Progenitor cell of endocrine pancreas (in vitro differentiated cells): ENCODE data around the gene NUDT21. TPM values are rescaled to one million over a fixed set of nuclear protein-coding genes. Genes with fewer than 3 reads are reported as not detected.

ENCODE experiments used
- DNase-seq: peaks from one replicate; pipeline ENCODE4 v3.0.0; 2021; ENCODE audit warnings: low spot score; ENCODE audit not compliant: unreplicated experiment
- H3K27ac Mint-ChIP-seq: 2 replicates; pipeline ENCODE4 v1.8.0; 2021; ENCODE audit warnings: mild to moderate bottlenecking, moderate library complexity, mixed read lengths
- H3K27me3 Mint-ChIP-seq: 2 replicates; pipeline ENCODE4 v1.8.0; 2021; ENCODE audit warnings: mixed read lengths
- H3K36me3 Mint-ChIP-seq: 2 replicates; pipeline ENCODE4 v1.8.0; 2022; ENCODE audit warnings: mixed read lengths; ENCODE audit not compliant: insufficient read depth
- H3K4me1 Mint-ChIP-seq: 2 replicates; pipeline ENCODE4 v1.8.0; 2021; ENCODE audit warnings: low read depth, mixed read lengths
- H3K4me3 Mint-ChIP-seq: 2 replicates; pipeline ENCODE4 v1.8.0; 2021; ENCODE audit warnings: low read depth, mild to moderate bottlenecking, moderate library complexity, mixed read lengths
- H3K9me3 Mint-ChIP-seq: 2 replicates; pipeline ENCODE4 v1.8.0; 2021; ENCODE audit warnings: low read depth, mixed read lengths
- total RNA-seq: library from RNA; stranded (reverse); gene quantifications from 2 replicates; pipeline ENCODE4 v1.2.1, GENCODE V29; 2021
- TF ChIP-seq, protein P1 (sequence below): fragments of 200-600 bp; sonication (generic); IDR thresholded peaks from one replicate; pipeline ENCODE4 v1.5.0; 2021; ENCODE audit warnings: antibody characterized with exemption, mild to moderate bottlenecking; ENCODE audit not compliant: unreplicated experiment

NUDT21 gene
- total RNA-seq, 1 donor from 2014 or later: 139 TPM

DNA sequence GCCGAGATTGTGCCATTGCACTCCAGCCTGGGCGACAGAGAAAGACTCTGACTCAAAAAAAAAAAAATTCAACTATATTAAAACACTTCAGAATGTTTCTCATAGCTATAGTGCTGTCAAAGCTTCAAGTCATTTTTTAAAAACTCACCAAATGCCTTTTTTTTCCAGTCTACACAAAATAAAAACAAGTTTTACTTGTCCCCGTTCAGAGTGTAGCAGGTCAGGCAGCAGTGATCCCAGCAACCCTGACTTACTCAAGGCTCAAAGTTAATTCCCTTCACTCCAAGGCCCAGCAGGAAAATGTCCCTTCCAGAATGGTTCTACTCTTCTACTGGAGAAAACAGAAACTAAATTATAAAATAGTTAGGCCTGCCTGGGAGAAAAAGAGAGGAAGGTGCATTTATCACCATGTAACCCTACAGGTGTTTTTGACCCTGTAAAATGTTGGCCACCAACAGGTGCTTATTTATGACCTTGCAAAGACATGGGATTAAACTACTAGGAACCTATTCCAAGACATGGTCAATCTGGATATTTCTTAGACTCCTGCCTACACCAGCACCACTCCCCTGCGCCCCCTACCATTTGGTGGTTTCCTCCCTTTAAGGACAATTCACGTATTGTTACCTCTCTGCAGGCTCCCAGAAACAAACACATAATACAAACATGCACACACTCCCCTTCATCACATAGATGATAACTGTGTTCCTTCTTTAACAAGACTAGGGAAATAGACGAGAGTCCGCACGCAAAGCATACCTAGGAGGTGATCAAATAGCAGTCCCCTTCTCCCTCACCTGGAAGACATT lies 31.2 kb downstream of the NUDT21 start:
- peak overlapping the region; percentile 71 for H3K27ac Mint-ChIP-seq
- TF ChIP-seq, protein P1, sequence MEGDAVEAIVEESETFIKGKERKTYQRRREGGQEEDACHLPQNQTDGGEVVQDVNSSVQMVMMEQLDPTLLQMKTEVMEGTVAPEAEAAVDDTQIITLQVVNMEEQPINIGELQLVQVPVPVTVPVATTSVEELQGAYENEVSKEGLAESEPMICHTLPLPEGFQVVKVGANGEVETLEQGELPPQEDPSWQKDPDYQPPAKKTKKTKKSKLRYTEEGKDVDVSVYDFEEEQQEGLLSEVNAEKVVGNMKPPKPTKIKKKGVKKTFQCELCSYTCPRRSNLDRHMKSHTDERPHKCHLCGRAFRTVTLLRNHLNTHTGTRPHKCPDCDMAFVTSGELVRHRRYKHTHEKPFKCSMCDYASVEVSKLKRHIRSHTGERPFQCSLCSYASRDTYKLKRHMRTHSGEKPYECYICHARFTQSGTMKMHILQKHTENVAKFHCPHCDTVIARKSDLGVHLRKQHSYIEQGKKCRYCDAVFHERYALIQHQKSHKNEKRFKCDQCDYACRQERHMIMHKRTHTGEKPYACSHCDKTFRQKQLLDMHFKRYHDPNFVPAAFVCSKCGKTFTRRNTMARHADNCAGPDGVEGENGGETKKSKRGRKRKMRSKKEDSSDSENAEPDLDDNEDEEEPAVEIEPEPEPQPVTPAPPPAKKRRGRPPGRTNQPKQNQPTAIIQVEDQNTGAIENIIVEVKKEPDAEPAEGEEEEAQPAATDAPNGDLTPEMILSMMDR: peak; percentile 17
- H3K4me3 Mint-ChIP-seq: no peak overlapping the region
- no peak for DNase-seq
- no peaks in the 10 kb centered on the region for H3K36me3 Mint-ChIP-seq
- H3K9me3 Mint-ChIP-seq: no peaks in the 10 kb centered on the region
- H3K27me3 Mint-ChIP-seq: no peaks in the 10 kb centered on the region
- H3K4me1 Mint-ChIP-seq: peaks cover 29% of the 10 kb centered on the region

DNA sequence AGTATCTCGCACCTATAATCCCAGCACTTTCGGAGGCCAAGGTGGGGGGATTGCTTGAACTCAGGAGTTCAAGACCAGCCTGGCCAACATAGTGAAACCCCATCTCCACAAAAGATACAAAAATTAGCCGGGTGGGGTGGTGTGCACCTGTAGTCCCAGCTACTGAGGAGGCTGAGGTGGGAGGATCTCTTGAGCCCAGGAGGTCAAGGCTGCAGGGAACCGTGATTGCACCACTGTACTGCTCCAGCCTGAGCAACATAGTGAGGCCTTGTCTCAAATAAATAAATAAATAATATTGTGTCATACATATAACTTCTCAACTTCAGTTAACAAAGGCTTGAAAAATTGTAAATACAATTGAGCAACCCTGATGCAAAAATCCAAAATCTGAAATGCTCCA lies 34.0 kb downstream of the NUDT21 start:
- no peak for DNase-seq
- no peaks in the 10 kb centered on the region for H3K27me3 Mint-ChIP-seq
- H3K9me3 Mint-ChIP-seq: no peaks in the 10 kb centered on the region
- H3K4me3 Mint-ChIP-seq: no peak overlapping the region
- TF ChIP-seq, protein P1: no peak
- H3K27ac Mint-ChIP-seq: no peak overlapping the region
- H3K4me1 Mint-ChIP-seq: peaks cover 14% of the 10 kb centered on the region
- H3K36me3 Mint-ChIP-seq: peaks cover 3% of the 10 kb centered on the region

DNA sequence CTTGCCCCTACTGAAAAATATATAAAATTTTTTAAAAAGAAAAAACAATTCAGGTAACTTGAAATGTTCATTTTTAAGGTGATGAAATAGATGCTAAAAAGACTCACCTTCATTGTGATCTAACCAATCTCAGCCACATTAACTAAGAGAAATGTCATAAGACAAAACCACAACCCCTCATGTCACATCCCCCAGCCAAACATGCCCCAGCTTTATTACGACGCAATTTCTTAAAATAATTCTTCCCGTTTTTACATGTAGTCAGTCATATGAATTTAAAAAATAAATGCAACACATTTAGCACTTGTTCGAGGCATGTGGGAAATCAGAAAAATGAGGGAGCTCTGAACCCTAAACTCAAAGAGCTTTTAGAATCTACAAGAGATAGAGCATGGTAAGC lies 35.3 kb downstream of the NUDT21 start:
- peaks cover 11% of the 10 kb centered on the region for H3K36me3 Mint-ChIP-seq

DNA sequence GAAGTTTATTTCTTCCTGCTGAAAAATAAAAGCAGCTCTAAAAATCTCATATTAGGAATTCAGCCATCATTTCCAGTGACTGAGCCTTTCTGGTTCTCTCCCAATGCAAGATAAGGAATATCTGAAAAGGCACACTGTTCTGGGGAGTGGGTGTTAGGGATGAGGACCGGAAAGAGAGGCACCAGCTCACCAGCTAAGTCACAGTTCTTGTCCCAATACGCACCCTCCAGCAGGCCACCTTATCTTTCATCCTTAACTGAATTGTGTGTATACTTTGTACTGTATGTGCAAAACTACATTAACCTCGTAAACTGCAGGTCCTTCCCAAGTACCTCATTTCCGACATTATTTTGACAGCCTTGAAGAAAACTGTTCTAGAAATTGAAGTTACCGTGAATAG lies 36.8 kb downstream of the NUDT21 start:
- Mint-ChIP-seq H3K27me3 (no peaks in the 10 kb centered on the region), H3K4me1 (peaks cover 3% of the 10 kb centered on the region), H3K4me3 (no peak overlapping the region), H3K27ac (no peak overlapping the region), H3K36me3 (peaks cover 11% of the 10 kb centered on the region), H3K9me3 (no peaks in the 10 kb centered on the region)
- no peak for DNase-seq
- TF ChIP-seq, protein P1: no peak

More for the DNA sequence above, 35.3 kb downstream of the NUDT21 start:
- H3K27ac Mint-ChIP-seq: no peak overlapping the region
- no peaks in the 10 kb centered on the region for H3K9me3 Mint-ChIP-seq
- DNase-seq: no peak
- TF ChIP-seq, protein P1: no peak
- H3K4me1 Mint-ChIP-seq: peaks cover 9% of the 10 kb centered on the region
- no peak overlapping the region for H3K4me3 Mint-ChIP-seq
- no peaks in the 10 kb centered on the region for H3K27me3 Mint-ChIP-seq

DNA sequence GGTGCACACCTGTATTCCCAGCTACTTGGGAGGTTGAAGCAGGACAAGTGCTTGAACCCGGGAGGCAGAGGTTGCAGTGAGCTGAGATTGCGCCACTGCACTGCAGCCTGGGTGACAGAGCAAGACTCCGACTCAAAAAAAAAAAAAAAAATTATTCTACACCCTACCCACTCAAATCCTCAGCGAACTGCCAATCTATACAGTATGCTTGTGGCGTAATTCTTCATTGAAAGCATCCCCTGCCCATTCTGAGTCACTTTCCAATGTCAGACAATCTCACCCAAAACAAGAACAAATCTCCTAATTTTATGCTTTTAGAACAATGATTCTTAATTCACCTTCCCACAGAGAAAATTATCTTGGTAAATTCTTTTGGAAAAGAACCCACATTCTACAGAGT lies 37.8 kb downstream of the NUDT21 start:
- no peak overlapping the region for H3K27ac Mint-ChIP-seq
- peaks cover 16% of the 10 kb centered on the region for H3K36me3 Mint-ChIP-seq
- H3K9me3 Mint-ChIP-seq: no peaks in the 10 kb centered on the region
- H3K4me3 Mint-ChIP-seq: no peak overlapping the region
- H3K4me1 Mint-ChIP-seq: peaks cover 3% of the 10 kb centered on the region
- DNase-seq: no peak
- H3K27me3 Mint-ChIP-seq: no peaks in the 10 kb centered on the region
- TF ChIP-seq, protein P1: no peak
